Mammary epithelial cell (primary cell): ENCODE results near the gene ANKS6.

Experiments used
- CTCF ChIP-seq, 2 donors: IDR thresholded peaks in 1 of 2; conservative IDR thresholded peaks in 1 of 2; 2 replicates each; pipeline ENCODE4 v1.5.1; 2011 to 2012; ENCODE audit warnings: inconsistent platforms in 2 of 2, low read length in 2 of 2, mild to moderate bottlenecking in 2 of 2, control low read depth in 1 of 2, low read depth in 1 of 2; ENCODE audit not compliant: insufficient read depth in 1 of 2; ENCODE audit errors: extremely low read depth in 1 of 2
- EZH2 ChIP-seq: IDR thresholded peaks from 2 replicates; pipeline ENCODE4 v1.6.1; 2012; ENCODE audit warnings: low read length, inconsistent platforms, borderline replicate concordance

- no peak for TF ChIP-seq CTCF (conservative IDR thresholded peaks at IDR 0.05 in 1 of 2, IDR thresholded peaks at IDR 0.05 in 1 of 2; ENCODE audit: extremely low read depth in 1 of 2, insufficient read depth in 1 of 2, low read depth in 1 of 2, low read length in 2 of 2)
- no peak for TF ChIP-seq EZH2
Observed at GRCh38 chr9:98708933-98709911, 87.1 kb downstream of the ANKS6 start, which contains the start of gene GABBR2.
